ENCODE measurements around the gene LRRC10B.
A peak's percentile ranks its signal among the peaks of the same experiment; 100 is the strongest.

GRCh38 chr11:61516675-61517572 is 8.4 kb downstream of the LRRC10B start:
- TF ChIP-seq CTCF (conservative IDR thresholded peaks at IDR 0.05) = peak; percentile 100
- no peak for TF ChIP-seq EZH2 (IDR thresholded peaks at IDR 0.05; ENCODE audit: low read depth)

Measured in PC-9 (cell line).